Neutrophil (primary cell): ENCODE data around the gene OSBPL6.
"Not testable (repeated sequence)": the region's sequence is repeated elsewhere in the genome, so short reads cannot be mapped to it uniquely, and the experiment has no call there.

Source experiments
- H3K27ac ChIP-seq: fragments of 200-600 bp; sonication (generic); 2 replicates; pipeline ENCODE4 v1.5.1; 2016; ENCODE audit warnings: mild to moderate bottlenecking, moderate library complexity
- H3K27me3 ChIP-seq: fragments of 200-600 bp; sonication (generic); 2 replicates; pipeline ENCODE4 v1.6.0; 2016; ENCODE audit warnings: mild to moderate bottlenecking
- H3K36me3 ChIP-seq: fragments of 200-600 bp; sonication (generic); 2 replicates; pipeline ENCODE4 v1.5.1; 2017
- H3K4me1 ChIP-seq, 2 experiments: fragments of 200-600 bp in 1 of 2; sonication (generic) in 1 of 2; 1 replicate in 1 of 2; 2 replicates in 1 of 2; pipeline versions ENCODE4 v1.5.1 to v1.6.1; 2013 to 2016; ENCODE audit warnings: low read depth in 1 of 2, low read length in 1 of 2, mild to moderate bottlenecking in 1 of 2, moderate library complexity in 1 of 2; ENCODE audit not compliant: control insufficient read depth in 1 of 2, insufficient read depth in 1 of 2
- H3K4me3 ChIP-seq, 2 experiments: fragments of 200-600 bp in 1 of 2; sonication (generic) in 1 of 2; 1 replicate in 1 of 2; 2 replicates in 1 of 2; pipeline ENCODE4 v1.5.1; 2013 to 2016; ENCODE audit warnings: low read depth in 1 of 2, low read length in 1 of 2, mild to moderate bottlenecking in 1 of 2, moderate library complexity in 1 of 2
- H3K9me3 ChIP-seq: fragments of 200-600 bp; sonication (generic); 2 replicates; pipeline ENCODE4 v1.5.1; 2016
- CTCF ChIP-seq: fragments of 200-600 bp; sonication (generic); IDR thresholded peaks from 2 replicates; pipeline ENCODE4 v1.5.1; 2016; ENCODE audit warnings: antibody characterized with exemption

The OSBPL6 gene

GRCh38 chr2:178173657-178174056 is 20.7 kb upstream of the OSBPL6 start:
- Histone ChIP-seq H3K9me3 (no peaks in the 10 kb centered on the region), H3K27ac (no peak overlapping the region), H3K4me1 (no peaks in the 10 kb centered on the region), H3K27me3 (no peaks in the 10 kb centered on the region), H3K36me3 (no peaks in the 10 kb centered on the region), H3K4me3 (no peak overlapping the region)
- no peak for TF ChIP-seq CTCF

- no peak overlapping the region for H3K27ac ChIP-seq
- H3K36me3 ChIP-seq = no peaks in the 10 kb centered on the region
- TF ChIP-seq CTCF = no peak
- no peak overlapping the region for H3K4me3 ChIP-seq
- H3K9me3 ChIP-seq = no peaks in the 10 kb centered on the region
- H3K4me1 ChIP-seq = no peaks in the 10 kb centered on the region
- no peaks in the 10 kb centered on the region for H3K27me3 ChIP-seq
These were observed 17.1 kb upstream of the OSBPL6 start for GRCh38 chr2:178177066-178177679.

GRCh38 chr2:178180648-178181047 is 13.7 kb upstream of the OSBPL6 start:
- not testable (repeated sequence) for H3K4me3 ChIP-seq, H3K9me3 ChIP-seq, H3K27ac ChIP-seq, H3K36me3 ChIP-seq, H3K4me1 ChIP-seq
- H3K27me3 ChIP-seq = peaks cover 13% of the 10 kb centered on the region

- no peak for TF ChIP-seq CTCF
- Histone ChIP-seq H3K27me3 (peaks cover 51% of the 10 kb centered on the region), H3K4me1 (no peaks in the 10 kb centered on the region), H3K36me3 (no peaks in the 10 kb centered on the region), H3K9me3 (no peaks in the 10 kb centered on the region), H3K27ac (no peak overlapping the region), H3K4me3 (no peak overlapping the region)
These were observed 6.5 kb upstream of the OSBPL6 start for GRCh38 chr2:178187861-178188260.

- no peak for TF ChIP-seq CTCF
- peaks cover 0 to 2% of the 10 kb centered on the region in 2 experiments for H3K4me1 ChIP-seq
- no peak overlapping the region for H3K27ac ChIP-seq
- peaks cover 57% of the 10 kb centered on the region for H3K27me3 ChIP-seq
- no peak overlapping the region for H3K4me3 ChIP-seq
- no peaks in the 10 kb centered on the region for H3K36me3 ChIP-seq
- H3K9me3 ChIP-seq = no peaks in the 10 kb centered on the region
These were observed 5.8 kb upstream of the OSBPL6 start for GRCh38 chr2:178188466-178188865.

GRCh38 chr2:178191004-178191508 is 3.3 kb upstream of the OSBPL6 start:
- H3K27me3 ChIP-seq = peaks cover 67% of the 10 kb centered on the region
- H3K36me3 ChIP-seq = no peaks in the 10 kb centered on the region
- H3K9me3 ChIP-seq = no peaks in the 10 kb centered on the region
- H3K4me1 ChIP-seq = peaks cover 17 to 21% of the 10 kb centered on the region in 2 experiments
- H3K4me3 ChIP-seq = no peak overlapping the region
- no peak for TF ChIP-seq CTCF
- no peak overlapping the region for H3K27ac ChIP-seq
